SH-SY5Y (cell line): ENCODE results near the gene DGLUCY.

ENCODE experiments used
- GATA2 ChIP-seq: IDR thresholded peaks from 2 replicates; pipeline ENCODE4 v1.6.1; 2011; ENCODE audit warnings: mild to moderate bottlenecking, low read depth, low read length
- GATA3 ChIP-seq: IDR thresholded peaks from 2 replicates; pipeline ENCODE4 v1.6.1; 2011; ENCODE audit warnings: low read depth, mild to moderate bottlenecking, low read length, moderate library complexity

DNA sequence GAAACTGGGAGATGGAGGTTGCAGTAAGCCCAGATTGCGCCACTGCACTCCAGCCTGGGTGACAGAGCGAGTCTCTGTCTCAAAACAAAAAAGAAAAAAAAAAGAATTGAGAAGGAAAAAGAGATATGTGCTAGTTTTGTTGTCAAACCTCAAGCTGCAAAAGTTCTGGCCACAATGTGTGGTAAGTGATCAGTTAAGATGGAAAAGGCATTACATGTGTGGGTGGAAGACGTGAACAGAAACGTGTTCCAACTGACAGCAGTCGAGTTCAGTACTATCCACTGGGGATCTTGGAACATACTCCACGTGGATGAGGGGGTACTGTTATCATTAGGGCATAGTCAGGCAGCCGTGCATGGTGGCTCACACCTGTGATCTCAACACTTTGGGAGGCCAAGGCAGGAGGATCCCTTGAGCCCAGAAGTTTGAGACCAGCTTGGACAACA, 113.3 kb downstream of the DGLUCY start:
- no peak for TF ChIP-seq GATA2
- TF ChIP-seq GATA3: no peak
